PFSK-1 (cell line): ENCODE data around the gene CALCOCO1.

Experiments used
- FOXP2 ChIP-seq: optimal IDR thresholded peaks from 2 replicates; pipeline ENCODE3; 2011; ENCODE audit warnings: borderline replicate concordance, control low read depth, inconsistent platforms; ENCODE audit not compliant: insufficient read depth; ENCODE audit errors: extremely low read length, extremely low read depth
- POLR2AphosphoS5 ChIP-seq: IDR thresholded peaks from 2 replicates; pipeline ENCODE4 v1.6.1; 2012; ENCODE audit warnings: low read depth, mild to moderate bottlenecking, control low read depth, low read length, moderate library complexity
- REST ChIP-seq, 2 experiments: IDR thresholded peaks; 2 replicates each; pipeline versions ENCODE4 v1.6.1 to v1.8.0; 2011 to 2012; ENCODE audit warnings: low read depth in 2 of 2, low read length in 2 of 2, control low read depth in 1 of 2, inconsistent platforms in 1 of 2, mild to moderate bottlenecking in 1 of 2, moderate library complexity in 1 of 2; ENCODE audit not compliant: insufficient read depth in 1 of 2
- SIN3A ChIP-seq: IDR thresholded peaks from 2 replicates; pipeline ENCODE4 v1.6.1; 2012; ENCODE audit warnings: mild to moderate bottlenecking, low read length, moderate library complexity, borderline replicate concordance; ENCODE audit not compliant: insufficient read depth
- TAF1 ChIP-seq: IDR thresholded peaks from 2 replicates; pipeline ENCODE4 v1.6.1; 2012; ENCODE audit warnings: low read length, control low read depth, borderline replicate concordance; ENCODE audit not compliant: insufficient read depth

CALCOCO1 gene

GRCh38 chr12:53729644-53730043, 2.4 kb upstream of the CALCOCO1 start:
- TF ChIP-seq POLR2AphosphoS5 (no peak), SIN3A (no peak), TAF1 (no peak), REST (IDR thresholded peaks at IDR 0.05; ENCODE audit: insufficient read depth in 1 of 2, low read depth in 2 of 2, low read length in 2 of 2) (no peak), FOXP2 (no peak)

- TF ChIP-seq REST (IDR thresholded peaks at IDR 0.05; ENCODE audit: insufficient read depth in 1 of 2, low read depth in 2 of 2, low read length in 2 of 2): no peak
Measured at GRCh38 chr12:53728206-53728605, 954 bp upstream of the CALCOCO1 start.

GRCh38 chr12:53726946-53727309, 324 bp downstream of the CALCOCO1 start:
- no peak for TF ChIP-seq TAF1

- TF ChIP-seq TAF1 (no peak), REST (IDR thresholded peaks at IDR 0.05; ENCODE audit: insufficient read depth in 1 of 2, low read depth in 2 of 2, low read length in 2 of 2) (no peak), FOXP2 (no peak), POLR2AphosphoS5 (no peak), SIN3A (no peak)
Measured at GRCh38 chr12:53726341-53726740, 911 bp downstream of the CALCOCO1 start.

- TF ChIP-seq POLR2AphosphoS5: no peak
- TF ChIP-seq SIN3A: no peak
- no peak for TF ChIP-seq TAF1
- TF ChIP-seq FOXP2: no peak
- no peak for TF ChIP-seq REST (IDR thresholded peaks at IDR 0.05; ENCODE audit: insufficient read depth in 1 of 2, low read depth in 2 of 2, low read length in 2 of 2)
Measured at GRCh38 chr12:53725824-53726223, 1.4 kb downstream of the CALCOCO1 start.
